Omental fat pad (tissue), 4 donors: ENCODE data around the gene CTIF. TPM values are rescaled to one million over a fixed set of nuclear protein-coding genes. Genes with fewer than 3 reads are reported as not detected.

ENCODE experiments used
- ATAC-seq: fragments of 150-250 bp; one replicate; pipeline ENCODE4 v1.9.1; 2016; ENCODE audit warnings: mild to moderate bottlenecking, moderate library complexity; ENCODE audit not compliant: low FRiP score
- DNase-seq: peaks from one replicate; pipeline ENCODE4 v3.0.0-alpha.2; 2019; ENCODE audit warnings: low spot score
- CTCF ChIP-seq, 3 donors: fragments of 450-650 bp; IDR thresholded peaks; one replicate each; pipeline ENCODE4 v1.5.1; 2016 to 2017; ENCODE audit warnings: antibody characterized with exemption in 3 of 3, mild to moderate bottlenecking in 3 of 3, moderate library complexity in 2 of 3
- small RNA-seq: library from RNA; depleted of rRNA; stranded (forward); fragments of <200 nt; gene quantifications from one replicate; pipeline ENCODE3, GENCODE V24; 2016
- total RNA-seq, 4 donors: library from RNA; depleted of rRNA; stranded (reverse); fragments of >200 nt; gene quantifications; one replicate each; pipeline ENCODE4 v1.1.0, GENCODE V29; 2016

The CTIF gene
- total RNA-seq, 4 donors from 2014 or later: 57.5 to 94.0 (median 72.4) TPM

DNA sequence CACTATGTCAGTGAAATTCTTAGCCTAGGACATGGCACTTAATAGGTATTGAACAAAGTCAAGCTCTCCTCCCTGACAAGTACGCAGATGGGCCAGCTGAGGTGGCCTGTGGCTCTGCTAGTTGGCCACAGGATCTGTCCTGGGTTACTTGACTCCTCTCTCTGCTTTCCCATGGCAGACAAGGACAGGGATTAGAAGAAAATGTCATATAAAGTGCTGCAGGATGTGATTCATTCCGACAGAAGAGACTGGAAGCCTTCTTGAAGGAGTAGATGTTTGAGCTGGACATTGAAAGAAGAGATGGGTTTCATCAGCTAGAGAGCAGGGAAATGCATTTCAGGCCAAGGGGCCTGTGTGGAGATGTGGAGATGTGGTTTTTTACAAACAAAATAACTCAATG, 365.3 kb downstream of the CTIF start:
- no peak for TF ChIP-seq CTCF (IDR thresholded peaks at IDR 0.05)
- ATAC-seq: no peak
- no peak for DNase-seq

DNA sequence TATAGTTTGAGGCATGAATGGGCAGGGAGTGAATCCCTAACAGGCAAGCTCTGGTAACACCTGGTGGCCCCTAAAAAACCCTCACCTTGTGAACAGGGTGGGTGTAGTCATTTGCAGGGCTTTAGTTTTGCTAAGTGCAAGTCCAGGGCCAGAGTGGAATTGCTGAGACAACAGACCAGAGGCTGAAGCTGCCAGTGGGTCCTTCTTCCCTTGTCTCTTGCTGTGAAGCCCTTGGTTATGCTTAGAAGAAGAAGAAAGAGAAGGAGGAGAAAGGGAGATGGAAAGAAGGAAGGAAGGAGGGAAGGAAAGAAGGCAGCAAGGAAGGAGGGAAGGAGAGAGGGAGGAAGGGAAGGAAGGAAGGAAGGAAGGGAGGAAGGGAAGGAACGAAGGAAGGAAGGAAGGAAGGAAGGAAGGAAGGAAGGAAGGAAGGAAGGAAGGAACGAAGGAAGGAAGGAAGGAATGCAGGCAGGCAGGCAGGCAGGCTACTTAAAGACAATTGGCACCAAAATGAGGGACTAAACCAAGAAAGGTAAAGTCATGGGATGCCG, 366.1 kb downstream of the CTIF start:
- no peak for TF ChIP-seq CTCF (IDR thresholded peaks at IDR 0.05)
- DNase-seq (no peak), ATAC-seq (no peak)

DNA sequence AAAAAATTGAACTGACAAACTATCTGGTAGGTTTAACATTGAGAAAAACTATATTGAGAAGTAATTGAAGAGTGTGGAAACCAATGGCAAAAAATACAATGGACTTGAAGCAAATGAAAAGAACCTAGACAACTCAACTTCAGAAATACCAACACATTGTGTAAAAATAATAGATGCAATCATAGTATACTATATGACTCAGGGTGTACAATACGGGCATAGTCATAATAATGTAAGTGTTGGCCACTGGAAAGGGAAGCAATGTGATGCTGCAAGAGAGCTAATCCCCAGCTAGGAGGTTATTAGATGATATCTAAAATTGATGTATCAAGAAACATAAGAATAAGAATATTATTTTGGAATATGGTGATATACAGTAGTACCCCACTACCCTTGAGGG, 366.7 kb downstream of the CTIF start:
- no peak for DNase-seq
- TF ChIP-seq CTCF (IDR thresholded peaks at IDR 0.05): no peak
- ATAC-seq: no peak

DNA sequence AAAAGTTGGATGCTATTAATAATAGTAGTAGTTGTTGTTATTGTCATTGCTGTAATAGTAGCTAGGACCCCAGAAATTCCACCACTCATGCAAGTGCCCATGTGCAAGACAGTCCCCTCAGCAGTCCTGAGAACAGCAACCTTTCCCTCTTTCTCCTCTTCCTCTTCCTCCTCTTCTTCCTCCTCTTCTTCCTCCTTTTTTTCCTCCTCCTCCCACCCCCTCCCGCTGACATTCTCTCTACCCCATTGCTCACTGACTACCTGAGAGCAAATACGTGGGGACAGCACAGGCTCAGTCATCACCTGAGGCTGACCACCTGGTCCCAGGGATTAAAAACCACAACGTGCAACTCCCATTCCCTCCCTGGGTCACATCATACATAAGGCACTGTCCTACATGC, 370.1 kb downstream of the CTIF start:
- TF ChIP-seq CTCF (IDR thresholded peaks at IDR 0.05): no peak
- no peak for ATAC-seq
- DNase-seq: no peak

- no peak for DNase-seq
- ATAC-seq: no peak
- no peak for TF ChIP-seq CTCF (IDR thresholded peaks at IDR 0.05)
Measured at GRCh38 chr18:48909721-48910120, 370.9 kb downstream of the CTIF start.

DNA sequence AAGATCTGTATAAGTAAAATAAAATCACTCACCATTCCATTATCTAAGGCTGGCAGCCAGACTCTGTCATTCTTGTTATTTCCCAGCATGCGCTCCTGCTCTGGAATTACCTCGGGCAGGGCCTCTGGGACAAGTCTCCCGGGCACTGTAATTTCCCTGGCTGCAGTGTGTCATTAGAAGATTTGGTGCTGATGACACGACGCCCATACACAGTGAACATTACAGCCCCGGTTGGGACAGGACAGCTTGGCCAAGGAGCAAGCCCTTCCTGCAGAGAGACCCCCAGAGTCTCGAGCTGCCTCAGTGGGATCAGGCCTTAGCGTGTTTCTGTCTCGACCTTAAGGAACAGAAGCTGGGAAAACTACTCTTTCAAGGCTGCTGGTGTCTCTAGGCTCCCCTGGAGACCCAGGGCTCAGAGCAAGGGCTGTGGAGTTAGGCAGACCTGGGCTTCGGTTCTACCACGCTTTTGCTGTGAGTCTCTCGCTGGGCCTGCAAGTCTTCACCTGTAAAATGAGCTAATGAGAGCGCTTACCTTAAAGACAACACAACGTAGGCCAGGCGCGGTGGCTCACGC, 372.2 kb downstream of the CTIF start:
- no peak for TF ChIP-seq CTCF (IDR thresholded peaks at IDR 0.05)
- ATAC-seq (no peak), DNase-seq (no peak)

Small RNA genes within 50 kb of the gene (small RNA-seq; reads per million reads assigned to genes)
- not detected for gene MIR4743

Other genes starting within 250 kb of the CTIF start
- gene ZBTB7C, start 129.6 kb upstream of the CTIF start, total RNA-seq: 10 to 100 TPM in 3 of 4 donors, 1 to 10 TPM in 1; 5.0 to 14.1 (median 13.3) TPM